Suprapubic skin (tissue), 4 donors: ENCODE results near the gene FANCL.

Experiments
- CTCF ChIP-seq, 2 donors: fragments of 200-600 bp in 1 of 2; fragments of 450-650 bp in 1 of 2; sonication (generic) in 1 of 2; IDR thresholded peaks; one replicate each; pipeline ENCODE4 v1.5.1; 2016 to 2019; ENCODE audit warnings: antibody characterized with exemption in 2 of 2, mild to moderate bottlenecking in 1 of 2, moderate library complexity in 1 of 2
- EP300 ChIP-seq: sonication (generic); formaldehyde crosslinking; IDR thresholded peaks from one replicate; pipeline ENCODE4 v1.6.1; 2017; ENCODE audit warnings: antibody characterized with exemption
- POLR2AphosphoS5 ChIP-seq, 3 donors: sonication (generic); formaldehyde crosslinking; IDR thresholded peaks; one replicate each; pipeline ENCODE4 v1.6.1; 2017; ENCODE audit warnings: antibody characterized with exemption in 3 of 3

GRCh38 chr2:58241546-58241864 lies 380 bp upstream of the FANCL start:
- TF ChIP-seq POLR2AphosphoS5 (IDR thresholded peaks at IDR 0.05) (no peak), EP300 (no peak), CTCF (IDR thresholded peaks at IDR 0.05) (no peak)
